Measurements from ENCODE around the gene KY. TPM values are rescaled to one million over a fixed set of nuclear protein-coding genes. Genes with fewer than 3 reads are reported as not detected.
A peak's percentile ranks its signal among the peaks of the same experiment; 100 is the strongest.

The KY gene
- polyA plus RNA-seq, 1 donor (not counting 4 experiments of a cell fraction or from before 2014, with no cell fraction given), result not detected

GRCh38 chr3:134694466-134694865, 43.6 kb upstream of the KY start:
- no peaks in the 10 kb centered on the region for H3K79me2 ChIP-seq (ENCODE audit: control insufficient read depth, insufficient read depth, low read length)
- FAIRE-seq (no peak), DNase-seq (ENCODE audit: low read depth, low spot score) (peak; percentile 5)
- no peak overlapping the region for H3K27ac ChIP-seq (ENCODE audit: control insufficient read depth, insufficient read depth, low read length)
- no peaks in the 10 kb centered on the region for H3K36me3 ChIP-seq (ENCODE audit: control insufficient read depth in 2 of 2, extremely low read depth in 1 of 2, insufficient read depth in 2 of 2, low read length in 2 of 2)
- no peaks in the 10 kb centered on the region for H4K20me1 ChIP-seq (ENCODE audit: control insufficient read depth, extremely low read depth, insufficient read depth, low read length)
- H3K9ac ChIP-seq (ENCODE audit: control insufficient read depth, extremely low read depth, insufficient read depth, low read length), result no peak overlapping the region
- no peak for TF ChIP-seq EZH2 (IDR thresholded peaks at IDR 0.05; ENCODE audit: low read length)
- TF ChIP-seq CTCF (optimal IDR thresholded peaks at IDR 0.05 in 1 of 3, IDR thresholded peaks at IDR 0.05 in 1 of 3, conservative IDR thresholded peaks at IDR 0.05 in 1 of 3; ENCODE audit: extremely low read depth in 1 of 3, insufficient read depth in 2 of 3, low read length in 3 of 3), result no peak
- H3K27me3 ChIP-seq (ENCODE audit: control insufficient read depth, extremely low read depth, insufficient read depth, low read length), result no peaks in the 10 kb centered on the region
- H3K9me3 ChIP-seq (ENCODE audit: control insufficient read depth, low read depth, low read length), result no peaks in the 10 kb centered on the region
- no peaks in the 10 kb centered on the region for H3K9me1 ChIP-seq (ENCODE audit: control insufficient read depth, extremely low read depth, insufficient read depth, low read length)
- H3K4me2 ChIP-seq (ENCODE audit: control insufficient read depth, extremely low read depth, insufficient read depth, low read depth, low read length), result peak overlapping the region; percentile 4
- H2AFZ ChIP-seq (ENCODE audit: control insufficient read depth, low read length), result no peak overlapping the region
- dilution Hi-C loops (cut with MboI; ENCODE audit: extremely low pct_ligation_motif_present, low sequenced_read_pairs), result no loop called here
- H3K4me1 ChIP-seq (ENCODE audit: control insufficient read depth, extremely low read depth, insufficient read depth, low read length), result peaks cover 21% of the 10 kb centered on the region
- H3K4me3 ChIP-seq (ENCODE audit: control insufficient read depth in 2 of 3, extremely low read depth in 1 of 3, insufficient read depth in 2 of 3, low read depth in 1 of 3, low read length in 3 of 3), result no peak overlapping the region

GRCh38 chr3:134693804-134694203, 43.0 kb upstream of the KY start:
- DNase-seq (ENCODE audit: low read depth, low spot score) (no peak), FAIRE-seq (no peak)
- H3K27me3 ChIP-seq (ENCODE audit: control insufficient read depth, extremely low read depth, insufficient read depth, low read length), result no peaks in the 10 kb centered on the region
- no peak overlapping the region for H3K9ac ChIP-seq (ENCODE audit: control insufficient read depth, extremely low read depth, insufficient read depth, low read length)
- H3K4me3 ChIP-seq (ENCODE audit: control insufficient read depth in 2 of 3, extremely low read depth in 1 of 3, insufficient read depth in 2 of 3, low read depth in 1 of 3, low read length in 3 of 3), result no peak overlapping the region
- no peaks in the 10 kb centered on the region for H3K79me2 ChIP-seq (ENCODE audit: control insufficient read depth, insufficient read depth, low read length)
- H2AFZ ChIP-seq (ENCODE audit: control insufficient read depth, low read length), result no peak overlapping the region
- H3K27ac ChIP-seq (ENCODE audit: control insufficient read depth, insufficient read depth, low read length), result no peak overlapping the region
- H3K9me1 ChIP-seq (ENCODE audit: control insufficient read depth, extremely low read depth, insufficient read depth, low read length), result no peaks in the 10 kb centered on the region
- dilution Hi-C loops (cut with MboI; ENCODE audit: extremely low pct_ligation_motif_present, low sequenced_read_pairs), result no loop called here
- no peak overlapping the region for H3K4me2 ChIP-seq (ENCODE audit: control insufficient read depth, extremely low read depth, insufficient read depth, low read depth, low read length)
- TF ChIP-seq EZH2 (IDR thresholded peaks at IDR 0.05; ENCODE audit: low read length), result no peak
- TF ChIP-seq CTCF (optimal IDR thresholded peaks at IDR 0.05 in 1 of 3, IDR thresholded peaks at IDR 0.05 in 1 of 3, conservative IDR thresholded peaks at IDR 0.05 in 1 of 3; ENCODE audit: extremely low read depth in 1 of 3, insufficient read depth in 2 of 3, low read length in 3 of 3), result no peak
- peaks cover 21% of the 10 kb centered on the region for H3K4me1 ChIP-seq (ENCODE audit: control insufficient read depth, extremely low read depth, insufficient read depth, low read length)
- no peaks in the 10 kb centered on the region for H4K20me1 ChIP-seq (ENCODE audit: control insufficient read depth, extremely low read depth, insufficient read depth, low read length)
- H3K36me3 ChIP-seq (ENCODE audit: control insufficient read depth in 2 of 2, extremely low read depth in 1 of 2, insufficient read depth in 2 of 2, low read length in 2 of 2), result no peaks in the 10 kb centered on the region
- no peaks in the 10 kb centered on the region for H3K9me3 ChIP-seq (ENCODE audit: control insufficient read depth, low read depth, low read length)

All from keratinocyte (primary cell).